Kasumi-1 (cell line): ENCODE data around the gene NRIP1.
"Not testable (repeated sequence)": the region's sequence is repeated elsewhere in the genome, so short reads cannot be mapped to it uniquely, and the experiment has no call there.

ENCODE experiments used
- DNase-seq, 2 experiments: peaks; one replicate each; lab custom pipeline; 2025; lab: John Stamatoyannopoulos, UW

The NRIP1 gene

DNA sequence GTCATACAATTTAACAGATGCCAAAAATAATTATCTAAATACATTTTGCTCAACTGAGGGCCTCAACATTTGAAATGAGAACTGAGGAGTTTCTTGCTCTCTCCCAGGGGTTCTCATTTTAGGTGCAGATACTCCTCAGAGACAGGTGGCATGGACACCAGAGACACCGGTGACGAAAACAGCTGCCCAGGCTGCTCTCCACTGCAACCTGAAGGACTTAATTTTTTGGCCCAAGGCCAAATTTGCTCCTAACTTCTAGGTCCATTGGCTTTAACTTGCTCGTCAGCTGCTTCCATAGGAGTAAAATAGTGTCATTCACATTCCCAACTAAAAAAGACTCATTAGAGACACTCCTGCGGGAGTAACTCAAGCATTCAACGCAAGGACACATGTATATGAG, 87.0 kb downstream of the NRIP1 start:
- no peak for DNase-seq

DNA sequence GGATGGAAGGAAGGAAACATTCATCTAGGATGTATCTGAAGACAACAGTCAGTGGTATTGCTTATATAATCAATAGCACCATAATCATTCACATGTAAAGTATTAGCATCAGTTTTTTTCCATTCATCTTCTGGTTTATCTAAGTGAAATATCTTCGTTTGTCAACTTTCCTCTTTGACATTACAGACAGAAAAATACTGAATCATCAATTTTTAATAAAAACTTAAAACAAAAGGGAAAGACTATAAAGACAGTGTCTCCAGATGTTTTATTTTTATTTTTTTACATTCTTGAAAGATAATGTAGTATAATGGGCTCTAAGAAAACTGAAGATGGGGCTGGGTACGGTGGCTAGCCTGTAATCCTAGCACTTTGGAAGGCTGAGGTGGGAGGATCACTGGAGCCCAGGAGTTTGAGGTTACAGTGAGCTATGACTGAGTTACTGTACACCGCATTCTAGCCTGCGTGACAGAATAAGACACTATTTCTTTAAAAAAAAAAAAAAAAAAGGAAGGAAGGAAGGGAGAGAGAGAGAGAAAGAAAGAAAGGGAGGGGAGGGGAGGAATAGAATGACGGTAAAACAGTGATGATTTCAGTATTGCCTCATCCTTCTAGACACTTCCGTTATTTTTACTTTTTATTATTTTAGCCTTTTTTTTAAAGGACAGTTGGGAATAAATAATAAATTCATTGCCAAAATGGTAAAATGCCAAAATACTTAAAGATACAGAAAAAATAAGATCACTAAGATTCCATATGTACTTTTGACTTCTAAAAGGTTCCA, 89.5 kb downstream of the NRIP1 start:
- DNase-seq: no peak

DNA sequence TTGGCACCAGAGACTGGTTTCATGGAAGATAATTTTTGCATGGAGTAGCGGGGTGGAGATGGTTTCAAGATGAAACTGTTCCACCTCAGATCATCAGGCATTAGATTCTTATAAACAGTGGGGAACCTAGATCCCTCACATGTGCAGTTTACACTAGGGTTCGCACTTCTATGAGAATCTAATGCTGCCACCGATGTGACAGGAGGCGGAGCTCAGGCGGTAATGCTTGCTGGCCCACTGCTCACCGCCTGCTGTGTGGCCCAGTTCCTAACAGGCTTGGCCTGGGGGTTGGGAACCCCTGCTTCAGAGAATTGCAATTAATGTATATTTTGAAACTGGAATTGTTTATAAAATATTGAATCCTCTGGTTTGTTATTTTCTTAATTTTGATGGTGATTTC, 92.1 kb downstream of the NRIP1 start:
- no peak for DNase-seq

DNA sequence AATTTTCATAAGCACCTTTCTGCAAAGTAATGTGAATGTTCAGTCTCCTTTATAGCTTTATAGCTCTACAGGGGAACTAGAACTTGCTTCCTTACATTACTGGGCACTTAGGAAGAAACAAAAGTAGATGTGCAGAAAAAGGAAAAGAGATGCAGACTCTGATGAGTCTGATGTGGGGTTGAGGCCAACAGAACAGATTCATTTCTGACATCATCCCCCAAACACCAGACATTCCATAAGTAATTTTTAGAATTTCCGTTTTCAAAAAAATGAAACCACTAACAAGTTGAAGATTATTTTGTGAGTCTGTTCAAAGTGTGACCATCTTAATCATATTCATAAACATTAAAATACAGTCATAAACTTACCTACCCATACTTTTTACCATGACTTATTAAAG, 96.0 kb downstream of the NRIP1 start:
- DNase-seq: no peak

DNA sequence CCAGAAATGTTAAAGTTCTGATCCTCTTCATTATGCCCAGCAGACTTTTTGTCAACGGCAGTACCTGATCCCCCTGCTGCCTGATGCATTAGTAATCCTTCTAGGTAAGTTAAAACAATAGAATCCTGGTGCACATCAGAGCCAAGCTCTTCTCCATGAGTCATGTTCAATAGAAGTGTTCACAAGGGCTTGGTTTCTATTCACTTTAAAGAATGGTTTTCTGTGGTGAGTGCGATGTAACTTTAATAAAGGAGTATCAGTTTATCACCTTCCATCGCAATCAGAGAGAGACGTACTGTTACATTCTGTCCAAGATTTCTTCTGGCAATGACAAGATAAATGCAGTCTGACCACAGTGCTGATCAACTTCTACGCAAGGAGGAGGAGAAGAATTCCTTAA, 96.8 kb downstream of the NRIP1 start:
- DNase-seq: no peak

DNA sequence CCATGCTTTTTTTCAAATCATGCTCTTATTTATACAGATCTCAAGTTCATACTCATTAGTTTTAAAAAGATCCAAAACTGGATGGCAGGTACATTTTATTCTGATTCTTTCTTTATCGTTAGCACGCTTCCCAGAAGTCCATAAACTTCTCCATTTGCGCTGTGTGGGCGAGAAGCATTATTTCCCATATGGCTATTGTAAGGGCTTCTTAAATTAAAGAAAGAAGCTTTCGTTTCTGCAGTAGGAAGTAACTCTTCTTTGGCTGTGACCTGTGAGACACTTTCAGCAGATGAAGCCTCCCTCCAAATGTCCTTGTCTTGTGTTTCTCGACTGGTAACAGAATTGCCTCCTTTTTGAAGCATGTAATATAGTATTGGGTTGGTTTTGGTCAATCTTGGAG, 100.2 kb downstream of the NRIP1 start:
- DNase-seq: no peak

DNA sequence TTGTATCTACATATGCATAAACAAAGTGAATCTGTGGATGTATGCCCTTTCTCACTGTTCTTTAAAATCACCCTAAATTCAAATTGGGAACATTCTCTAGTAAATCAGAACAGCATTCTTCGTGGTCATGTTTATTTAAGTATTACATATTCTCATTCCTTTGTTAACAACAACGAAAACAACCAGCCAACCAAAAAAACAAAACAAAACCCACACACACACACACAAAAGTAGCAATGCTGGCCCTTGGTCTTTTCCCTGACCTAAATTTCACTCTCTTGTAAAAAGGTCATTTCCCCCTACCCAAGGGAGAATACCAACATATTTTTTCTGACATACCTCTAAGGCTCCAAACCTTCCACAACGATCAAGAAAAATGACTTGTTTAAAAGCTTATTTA, 102.6 kb downstream of the NRIP1 start:
- no peak for DNase-seq

DNA sequence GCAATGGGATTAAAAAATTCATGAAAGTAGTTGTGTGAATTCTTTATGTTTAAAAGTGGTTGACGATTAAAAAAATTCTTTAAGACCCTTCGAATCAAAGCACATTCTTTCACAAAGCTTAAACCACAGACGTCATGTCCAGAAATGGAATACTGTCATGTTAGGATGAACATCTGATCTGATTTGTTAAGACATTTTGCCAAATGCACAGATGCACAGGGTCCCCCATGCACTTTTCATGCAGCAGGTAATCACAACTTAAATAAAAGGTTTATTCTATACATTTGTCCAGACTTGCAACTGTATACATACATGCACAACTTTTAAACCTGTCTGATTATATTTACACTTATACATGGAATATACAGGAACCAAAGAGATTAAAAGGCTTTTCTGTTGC, 103.3 kb downstream of the NRIP1 start:
- no peak for DNase-seq

DNA sequence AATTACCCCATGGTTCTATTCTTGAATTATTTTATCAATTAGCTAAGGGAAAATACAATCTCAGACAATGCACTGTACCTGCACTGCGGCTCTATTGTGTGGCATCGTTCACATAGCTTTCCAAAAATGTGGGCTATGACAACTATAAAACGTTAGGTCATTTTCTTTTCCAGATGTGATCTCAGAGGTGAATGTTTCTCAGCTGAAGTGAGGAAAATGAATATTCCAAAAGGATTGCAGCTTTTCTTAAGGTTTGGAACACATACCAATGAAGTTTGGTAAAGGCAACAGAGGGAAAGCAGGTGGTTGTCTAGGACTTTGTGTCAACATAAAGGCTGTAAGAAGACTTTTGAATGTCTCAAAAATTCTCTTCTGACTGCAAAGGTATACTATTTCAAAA, 105.5 kb downstream of the NRIP1 start:
- DNase-seq: no peak

DNA sequence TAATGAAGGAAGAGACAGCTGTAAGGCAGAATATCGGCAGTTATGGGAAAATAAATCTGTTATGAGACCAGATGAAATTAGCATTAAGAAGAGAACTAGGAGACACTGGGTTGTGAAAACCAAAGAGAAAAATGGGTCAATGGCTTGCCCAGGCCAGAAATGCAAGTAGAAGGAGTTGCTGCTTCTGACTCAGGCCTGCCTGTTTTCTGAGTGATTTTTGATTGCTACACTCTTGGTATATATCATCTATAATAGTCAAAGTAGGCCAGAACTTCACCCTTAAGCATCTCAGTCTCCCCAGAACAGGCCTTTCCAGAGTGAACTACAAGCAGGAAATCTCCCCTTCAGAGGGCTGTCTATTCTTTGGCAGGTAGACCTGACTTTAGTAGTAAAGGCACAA, 107.0 kb downstream of the NRIP1 start:
- DNase-seq: no peak

DNA sequence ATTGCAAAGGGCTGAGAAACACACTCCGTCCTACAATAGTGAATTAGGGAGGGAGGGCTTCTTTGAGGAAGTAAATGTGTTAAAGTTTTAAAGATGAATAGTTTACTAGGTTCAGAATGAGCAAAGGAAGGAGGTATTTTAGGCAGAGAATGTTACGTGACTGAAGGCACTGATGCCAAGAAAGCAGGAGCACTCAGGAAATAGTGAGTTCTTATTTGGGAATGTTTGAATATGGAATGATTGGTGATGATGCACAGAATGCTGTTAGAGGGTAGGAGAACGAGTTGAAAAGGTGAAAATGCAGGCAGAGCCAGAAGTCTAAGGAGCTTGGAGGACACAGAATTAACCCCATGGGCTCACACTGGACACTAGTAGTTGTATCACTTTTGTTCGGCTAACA, 108.0 kb downstream of the NRIP1 start:
- no peak for DNase-seq

DNA sequence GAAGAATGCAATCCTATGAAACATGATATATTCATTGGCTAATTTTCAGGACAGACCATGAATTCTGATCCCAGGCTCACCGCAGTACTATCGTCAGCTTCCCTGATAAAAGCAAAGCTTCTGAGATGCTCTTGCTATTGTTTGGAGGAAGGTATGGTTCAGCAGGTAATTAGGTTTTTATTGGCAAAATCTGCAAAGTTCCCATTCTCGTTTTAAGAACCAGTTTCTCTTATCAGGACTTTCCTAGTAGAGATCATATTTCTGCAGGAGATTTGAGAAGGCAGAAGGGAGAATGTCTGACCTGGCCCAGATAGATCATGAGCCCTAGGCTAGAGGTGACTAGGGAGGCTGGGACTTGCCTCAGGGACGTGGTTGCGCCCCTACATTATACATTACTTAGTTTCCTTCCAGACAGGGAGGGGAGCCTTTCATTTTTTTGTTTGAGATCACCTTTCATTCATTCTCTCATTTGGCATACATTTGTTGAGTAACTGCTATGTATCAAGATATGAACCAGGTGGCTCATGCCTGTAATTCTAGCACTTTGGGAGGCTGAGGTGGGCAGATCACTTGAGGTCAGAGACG, 108.8 kb downstream of the NRIP1 start:
- no peak for DNase-seq

DNA sequence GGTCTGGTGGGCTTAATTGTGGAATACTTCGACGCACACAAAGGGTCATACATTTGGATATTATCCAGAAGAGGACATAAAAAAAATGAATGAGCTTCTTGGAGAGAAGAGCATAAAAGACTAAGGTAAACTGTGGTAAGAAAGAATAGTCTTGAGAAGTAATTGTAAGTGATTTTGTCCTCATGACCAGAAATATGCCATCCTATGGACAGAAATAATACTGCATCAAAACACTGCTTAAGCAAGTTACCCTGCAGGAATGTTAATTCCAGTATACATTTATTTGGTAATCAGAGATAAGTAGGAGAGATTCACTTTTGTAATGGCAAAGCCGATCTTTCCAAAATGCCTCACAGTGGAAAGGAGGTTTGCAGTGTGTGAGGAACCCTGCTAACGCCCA, 111.9 kb downstream of the NRIP1 start:
- peak in 1 of 2 experiments; percentile 19 for DNase-seq

DNA sequence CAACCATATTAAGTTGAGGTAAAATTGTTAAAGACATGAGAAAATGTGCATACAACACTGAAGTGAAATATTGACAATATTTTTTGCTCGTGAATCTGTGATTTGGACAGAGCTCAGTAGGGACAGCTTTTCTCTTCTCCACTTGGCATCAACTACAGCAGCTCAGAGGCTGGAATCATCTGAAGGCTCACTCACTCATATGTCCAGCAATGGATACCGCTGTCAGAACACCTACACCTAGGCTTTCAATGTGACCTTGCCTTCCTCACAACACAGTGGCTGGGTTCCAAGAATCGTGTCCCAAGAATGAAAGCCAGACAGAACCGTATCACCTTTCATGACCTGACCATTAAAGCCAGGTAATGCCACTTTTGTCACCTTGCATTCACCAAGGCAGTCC, 115.2 kb downstream of the NRIP1 start:
- DNase-seq: no peak

DNA sequence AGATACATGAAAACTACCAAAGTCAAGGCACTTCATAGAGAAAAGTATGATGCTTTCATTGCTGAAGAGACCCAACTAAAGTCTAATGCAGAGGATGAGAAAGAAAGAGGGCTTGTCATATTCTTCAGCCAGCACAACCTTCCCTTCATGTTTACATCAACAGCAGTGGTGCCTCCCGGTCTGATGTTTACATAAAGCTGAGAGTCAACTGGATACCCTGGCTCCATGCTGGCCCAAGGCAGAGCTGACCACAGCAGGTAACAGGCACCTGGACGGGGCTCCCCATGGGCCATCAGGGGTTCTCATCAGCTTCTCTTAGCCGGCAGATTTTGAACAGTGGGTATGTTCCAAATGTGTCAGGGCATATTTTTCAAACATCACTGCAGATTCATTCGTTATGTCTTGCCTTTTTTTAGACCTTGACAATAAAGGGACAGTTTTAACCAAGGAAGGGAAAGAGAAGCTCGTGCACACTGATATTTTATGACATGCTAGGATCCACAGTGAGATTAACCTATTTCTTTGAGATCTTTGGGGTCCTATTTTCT, 117.1 kb downstream of the NRIP1 start:
- DNase-seq: no peak

DNA sequence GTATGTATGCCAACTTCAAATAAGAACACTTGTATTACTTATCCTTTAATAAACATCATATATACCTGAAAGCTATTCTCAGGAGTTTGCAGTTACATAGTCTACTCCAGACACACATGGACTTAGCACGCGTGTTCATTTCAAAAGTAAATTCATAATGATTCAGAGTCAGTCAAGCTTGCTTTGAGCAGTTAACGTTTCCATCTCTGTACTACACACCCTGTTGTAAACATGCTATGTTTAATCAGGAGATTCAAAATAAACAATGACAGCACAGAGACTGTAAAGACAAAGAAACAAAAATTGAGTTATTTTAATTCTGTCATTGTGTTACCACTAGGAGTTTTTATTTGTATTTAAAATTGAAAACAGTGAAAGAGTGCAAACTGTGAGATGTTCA, 119.6 kb downstream of the NRIP1 start:
- DNase-seq: no peak

DNA sequence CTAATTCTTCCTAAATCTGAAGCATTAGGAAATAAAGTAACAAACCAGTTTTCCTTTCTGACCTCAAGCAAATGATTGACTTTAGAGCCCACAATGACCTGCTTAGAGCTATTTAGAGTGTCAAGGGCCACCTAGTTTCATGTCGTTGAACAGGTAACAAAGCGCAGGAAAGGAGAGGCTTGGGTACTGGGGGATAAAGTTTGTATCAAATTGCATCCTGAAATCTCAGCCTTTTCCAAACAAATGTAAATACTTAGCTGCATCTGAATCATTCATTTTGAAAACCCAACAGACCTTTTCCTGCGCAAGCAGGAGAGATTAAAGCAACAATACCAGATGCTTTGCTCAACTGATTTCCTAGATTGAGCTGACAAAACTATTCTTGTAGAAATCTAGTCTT, 121.2 kb downstream of the NRIP1 start:
- DNase-seq: no peak

DNA sequence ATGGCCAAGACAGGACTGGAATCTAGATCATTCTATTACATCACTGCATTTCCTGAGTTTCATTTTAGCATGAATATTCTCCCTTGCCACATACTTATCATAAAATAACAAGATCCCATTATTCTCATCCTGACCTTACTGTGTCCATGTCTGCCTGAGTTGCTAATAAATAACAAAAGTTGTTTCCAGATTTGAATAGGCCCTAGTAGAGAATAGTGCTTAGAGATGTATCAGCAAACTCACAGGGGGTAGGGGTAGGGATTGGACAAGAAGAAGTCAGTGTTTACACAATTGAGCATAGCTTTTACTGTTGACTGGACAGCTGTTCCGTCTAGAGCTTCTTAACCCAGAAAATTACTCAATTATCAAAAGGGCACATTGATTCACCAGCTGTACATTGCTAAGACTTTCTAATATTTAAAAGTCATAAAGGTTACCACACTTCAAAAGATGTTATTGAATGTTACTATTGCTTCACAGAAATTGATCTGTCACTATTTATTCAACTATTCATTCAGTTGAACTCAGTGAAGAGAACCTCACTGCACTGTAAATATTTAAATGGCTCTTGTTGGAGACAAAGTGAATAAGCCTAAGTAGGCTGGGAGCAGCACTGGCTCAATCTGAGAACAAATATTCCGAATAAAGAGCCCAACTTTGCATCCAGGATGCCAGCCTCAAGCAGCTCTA, 121.9 kb downstream of the NRIP1 start:
- DNase-seq: no peak

DNA sequence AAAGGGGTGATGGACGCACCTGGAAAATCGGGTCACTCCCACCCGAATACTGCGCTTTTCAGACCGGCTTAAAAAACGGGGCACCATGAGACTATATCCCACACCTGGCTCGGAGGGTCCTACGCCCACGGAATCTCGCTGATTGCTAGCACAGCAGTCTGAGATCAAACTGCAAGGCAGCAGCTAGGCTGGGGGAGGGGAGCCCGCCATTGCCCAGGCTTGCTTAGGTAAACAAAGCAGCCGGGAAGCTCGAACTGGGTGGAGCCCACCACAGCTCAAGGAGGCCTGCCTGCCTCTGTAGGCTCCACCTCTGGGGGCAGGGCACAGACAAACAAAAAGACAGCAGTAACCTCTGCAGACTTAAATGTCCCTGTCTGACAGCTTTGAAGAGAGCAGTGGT, 137.5 kb downstream of the NRIP1 start:
- not testable (repeated sequence) for DNase-seq

DNA sequence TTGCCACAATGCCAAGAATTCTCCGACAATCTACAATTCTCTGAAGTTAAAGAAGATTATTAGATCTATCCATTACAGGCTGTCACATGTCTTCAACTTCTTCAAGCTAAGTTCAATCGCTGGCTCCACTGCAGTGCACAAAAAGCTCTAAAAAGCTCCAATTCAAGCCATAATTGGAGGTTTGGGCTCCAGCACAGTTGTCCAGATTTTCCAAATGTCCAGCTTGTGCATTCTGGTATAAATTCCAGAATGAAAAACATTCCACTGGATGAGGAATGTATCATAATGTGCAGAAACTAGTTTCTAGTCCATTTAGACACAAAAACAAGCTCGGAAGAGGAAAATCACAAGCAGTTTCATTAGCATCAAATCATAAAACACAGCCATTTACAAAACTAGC, 138.6 kb downstream of the NRIP1 start:
- DNase-seq: no peak

DNA sequence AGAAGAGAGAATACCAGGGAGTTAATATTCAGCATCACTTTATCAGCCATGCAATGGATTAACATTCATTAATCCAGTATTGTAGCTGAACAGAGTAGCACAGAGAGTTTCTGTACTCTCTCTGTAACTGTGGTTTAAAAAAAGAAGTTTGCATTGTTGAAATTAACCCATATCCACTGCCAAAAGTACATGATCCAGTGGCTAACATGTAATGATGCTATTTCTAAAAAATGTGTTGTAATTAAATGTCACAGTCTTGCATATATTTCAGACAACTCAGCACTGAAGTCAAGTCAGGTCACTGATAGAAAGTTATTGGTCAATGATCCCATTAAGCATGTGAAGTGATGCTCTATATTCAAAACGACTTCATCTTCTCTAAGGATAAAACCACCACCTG, 141.3 kb downstream of the NRIP1 start:
- DNase-seq: no peak

DNA sequence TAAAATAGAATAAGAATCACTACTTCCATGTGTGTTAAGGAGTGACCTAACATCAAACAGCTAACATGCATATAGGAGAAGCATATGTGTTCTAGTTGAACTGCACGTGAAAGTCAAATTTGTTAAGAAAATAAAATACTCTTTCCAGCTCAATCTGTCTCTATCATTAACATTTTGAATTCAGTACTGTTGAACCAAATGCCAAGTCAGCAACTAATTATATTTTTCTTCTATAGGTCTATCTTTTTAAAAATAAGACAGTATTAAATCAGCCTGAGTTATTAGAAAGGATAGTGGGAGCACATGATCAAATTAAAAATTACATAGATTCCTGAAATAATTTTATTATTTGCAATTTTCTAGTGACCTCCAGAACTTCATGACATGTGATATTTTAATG, 141.8 kb downstream of the NRIP1 start:
- no peak for DNase-seq

DNA sequence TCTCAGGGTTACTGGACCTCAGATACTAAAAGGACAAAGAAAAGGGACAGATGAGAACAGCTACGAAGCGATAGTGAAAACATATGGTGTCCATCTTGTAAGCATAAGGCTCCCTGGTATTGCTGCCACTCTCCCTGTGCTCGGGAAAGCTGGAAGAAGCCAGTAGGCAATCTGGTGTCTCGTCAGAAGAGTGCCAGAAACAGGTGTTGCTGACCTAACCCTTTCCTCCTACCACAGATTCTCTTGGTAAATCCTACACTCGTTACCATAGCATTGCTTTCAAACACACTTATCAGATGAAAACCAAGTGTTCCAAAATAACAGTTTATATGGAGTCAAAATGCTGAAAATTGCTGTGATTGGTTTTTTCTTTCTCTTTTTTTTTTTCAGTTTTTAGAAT, 146.3 kb downstream of the NRIP1 start:
- no peak for DNase-seq
